Thyroid gland (tissue), 4 donors: Measurements from ENCODE around the gene EPS8. TPM values are rescaled to one million over a fixed set of nuclear protein-coding genes. Genes with fewer than 3 reads are reported as not detected.

Experiments used
- DNase-seq, 2 donors: peaks; one replicate each; pipeline ENCODE4 v3.0.0-alpha.2; 2019
- H3K27ac ChIP-seq, 3 donors: fragments of 200-600 bp; sonication (generic); 1 replicate in 2 of 3; 2 replicates in 1 of 3; pipeline ENCODE4 v1.5.1; 2016 to 2019; ENCODE audit warnings: mild to moderate bottlenecking in 1 of 3, moderate library complexity in 1 of 3
- H3K27me3 ChIP-seq: fragments of 200-600 bp; sonication (generic); one replicate; pipeline ENCODE4 v1.5.1; 2019
- H3K36me3 ChIP-seq, 2 donors: fragments of 200-600 bp; sonication (generic); one replicate each; pipeline ENCODE4 v1.5.1; 2016 to 2019
- H3K4me1 ChIP-seq, 2 donors: fragments of 200-600 bp; sonication (generic); one replicate each; pipeline ENCODE4 v1.5.1; 2017 to 2019
- H3K4me3 ChIP-seq, 3 donors: fragments of 200-600 bp; sonication (generic); replicated peaks in 1 of 3; 1 replicate in 2 of 3; 2 replicates in 1 of 3; pipeline ENCODE4 v1.5.1; 2016; ENCODE audit warnings: mild to moderate bottlenecking in 1 of 3
- H3K9me3 ChIP-seq: fragments of 200-600 bp; sonication (generic); one replicate; pipeline ENCODE4 v1.5.1; 2017
- CTCF ChIP-seq, 6 experiments: fragments of 200-600 bp in 3 of 6; fragments of 450-650 bp in 3 of 6; sonication (generic) in 3 of 6; IDR thresholded peaks; one replicate each; pipeline ENCODE4 v1.5.1; 2016 to 2019; ENCODE audit warnings: antibody characterized with exemption in 6 of 6, mild to moderate bottlenecking in 2 of 6, inconsistent platforms in 1 of 6, moderate library complexity in 1 of 6
- POLR2A ChIP-seq, 2 donors: fragments of 450-650 bp; IDR thresholded peaks; one replicate each; pipeline ENCODE4 v1.6.1; 2017; ENCODE audit warnings: antibody characterized with exemption in 2 of 2, mild to moderate bottlenecking in 2 of 2, moderate library complexity in 1 of 2
- WGBS, 2 donors: methylation state at CpG; one replicate each; pipeline ENCODE4 v1.1.5; 2017; 5-methylcytosine and 5-hydroxymethylcytosine counted together
- intact Hi-C: fragments of 100-400 bp; cut with DNase I; formaldehyde crosslinking; loops from one replicate; pipeline ENCODE4 v1.15.1; 2023
- total RNA-seq, 4 donors: library from RNA; depleted of rRNA; stranded (reverse); fragments of >200 nt; gene quantifications; one replicate each; pipeline ENCODE4 v1.2.3, GENCODE V29; 2016

The EPS8 gene
- total RNA-seq, result 100 to 1,000 TPM in 3 of 4 donors, 10 to 100 TPM in 1; 78.0 to 127 (median 110) TPM

- Histone ChIP-seq H3K27me3 (no peaks in the 10 kb centered on the region), H3K36me3 (no peaks in the 10 kb centered on the region), H3K9me3 (no peaks in the 10 kb centered on the region), H3K27ac (peak within 1 kb of the TSS; percentile 88 to 95 (median 92)), H3K4me3 (peak within 1 kb of the TSS; percentile 70 to 97 (median 70)), H3K4me1 (peaks cover 6 to 17% of the 10 kb centered on the region in 2 donors)
- DNase-seq, result peak; percentile 93 to 96
- intact Hi-C loops, result loop anchor here (10.0 kb wide), 2 partner anchors 75 to 185 kb away; no protein-coding TSS in a partner anchor
- TF ChIP-seq CTCF (IDR thresholded peaks at IDR 0.05), result peak in 2 of 6 experiments; percentile 13 to 16
- TF ChIP-seq POLR2A (IDR thresholded peaks at IDR 0.05), result peak; percentile 34 to 96
- 3 to 5% methylated on average over 49 to 58 of the region's 85 CpGs for WGBS, 2 donors
These were observed at the start of gene EPS8 for GRCh38 chr12:15789220-15790171. Gene EPS8 (minus strand): TSS chr12:15789388. CDS start chr12:15682951, 106,437 bp downstream.

- WGBS, 2 donors, result 79 to 80% methylated on average over 5 of the region's 5 CpGs
- no peak for DNase-seq
- H3K4me1 ChIP-seq, result no peaks in the 10 kb centered on the region
- H3K27me3 ChIP-seq, result no peaks in the 10 kb centered on the region
- intact Hi-C loops, result no loop called here
- no peaks in the 10 kb centered on the region for H3K36me3 ChIP-seq
- H3K27ac ChIP-seq, result no peak overlapping the region
- H3K9me3 ChIP-seq, result no peaks in the 10 kb centered on the region
- no peak overlapping the region for H3K4me3 ChIP-seq
- TF ChIP-seq POLR2A (IDR thresholded peaks at IDR 0.05), result no peak
- no peak for TF ChIP-seq CTCF (IDR thresholded peaks at IDR 0.05)
These were observed 48.1 kb upstream of the EPS8 start for GRCh38 chr12:15837141-15837790.

GRCh38 chr12:15834575-15834974 is 45.4 kb upstream of the EPS8 start:
- Histone ChIP-seq H3K4me3 (no peak overlapping the region), H3K4me1 (no peaks in the 10 kb centered on the region), H3K27ac (no peak overlapping the region), H3K36me3 (no peaks in the 10 kb centered on the region), H3K27me3 (no peaks in the 10 kb centered on the region), H3K9me3 (no peaks in the 10 kb centered on the region)
- TF ChIP-seq POLR2A (IDR thresholded peaks at IDR 0.05) (no peak), CTCF (IDR thresholded peaks at IDR 0.05) (no peak)
- WGBS, 2 donors, result 90% methylated on average over 4 of the region's 4 CpGs
- intact Hi-C loops, result no loop called here
- DNase-seq, result no peak

- Histone ChIP-seq H3K27ac (no peak overlapping the region), H3K36me3 (no peaks in the 10 kb centered on the region), H3K9me3 (no peaks in the 10 kb centered on the region), H3K4me1 (no peaks in the 10 kb centered on the region), H3K27me3 (no peaks in the 10 kb centered on the region), H3K4me3 (no peak overlapping the region)
- intact Hi-C loops, result no loop called here
- WGBS, 2 donors, result 96 to 97% methylated on average over 3 of the region's 3 CpGs
- no peak for TF ChIP-seq POLR2A (IDR thresholded peaks at IDR 0.05)
- TF ChIP-seq CTCF (IDR thresholded peaks at IDR 0.05), result no peak
- DNase-seq, result no peak
These were observed 42.3 kb upstream of the EPS8 start for GRCh38 chr12:15831315-15831978.
